ENCODE results near the gene PROX1.

- TF ChIP-seq CTCF (conservative IDR thresholded peaks at IDR 0.05) (no peak), EZH2 (IDR thresholded peaks at IDR 0.05; ENCODE audit: low read depth) (no peak)
Observed at GRCh38 chr1:213973129-213973528, 14.6 kb upstream of the PROX1 start.
